GM19099 (cell line): ENCODE results near the gene GAPDHS.

Experiments used
- POLR2A ChIP-seq: IDR thresholded peaks from 3 replicates; pipeline ENCODE4 v1.6.1; 2011; ENCODE audit warnings: low read depth; ENCODE audit not compliant: insufficient read length; ENCODE audit errors: extremely low read depth

The GAPDHS gene

DNA sequence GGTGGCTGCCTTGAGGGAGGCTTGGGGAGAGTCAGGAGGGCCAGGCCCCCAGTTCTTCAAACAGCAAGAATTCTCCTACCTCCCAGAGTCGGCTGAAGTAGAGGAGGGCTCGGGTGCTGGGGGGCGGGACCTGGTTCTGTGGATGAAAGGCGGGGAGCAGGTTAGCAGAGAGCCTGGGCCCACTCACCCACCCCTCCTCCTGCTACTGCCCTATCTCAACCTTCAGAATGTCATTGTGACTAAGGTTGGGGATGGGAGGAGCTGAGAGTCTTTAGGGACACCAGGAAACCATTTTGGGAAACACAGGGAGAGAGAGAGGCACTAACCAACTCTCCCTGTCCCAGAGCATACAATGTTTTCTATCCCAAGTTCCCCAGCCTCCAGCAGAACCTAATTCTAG, 30.5 kb upstream of the GAPDHS start:
- no peak for TF ChIP-seq POLR2A

- TF ChIP-seq POLR2A: no peak
Observed at GRCh38 chr19:35506011-35506410, 27.2 kb upstream of the GAPDHS start.

DNA sequence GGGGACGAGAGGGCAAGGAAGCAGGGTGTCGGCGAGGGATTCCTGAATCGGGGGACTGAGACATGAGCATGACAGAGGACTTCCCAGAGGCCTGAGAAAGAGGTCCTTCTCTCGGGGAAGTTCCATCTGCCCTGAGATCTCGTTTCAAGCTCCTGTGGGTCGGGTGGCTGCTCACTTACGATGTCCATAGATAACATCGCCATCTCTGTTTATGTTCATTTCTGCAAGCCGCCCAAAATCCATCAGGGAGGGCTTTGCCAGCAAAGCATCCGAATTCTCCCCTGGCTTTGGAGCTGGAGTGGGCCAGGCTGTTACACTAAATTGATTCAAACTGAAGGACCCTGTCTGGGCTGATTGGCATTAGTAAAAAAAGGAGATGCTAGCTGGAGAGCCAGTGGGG, 25.7 kb upstream of the GAPDHS start:
- TF ChIP-seq POLR2A: no peak

DNA sequence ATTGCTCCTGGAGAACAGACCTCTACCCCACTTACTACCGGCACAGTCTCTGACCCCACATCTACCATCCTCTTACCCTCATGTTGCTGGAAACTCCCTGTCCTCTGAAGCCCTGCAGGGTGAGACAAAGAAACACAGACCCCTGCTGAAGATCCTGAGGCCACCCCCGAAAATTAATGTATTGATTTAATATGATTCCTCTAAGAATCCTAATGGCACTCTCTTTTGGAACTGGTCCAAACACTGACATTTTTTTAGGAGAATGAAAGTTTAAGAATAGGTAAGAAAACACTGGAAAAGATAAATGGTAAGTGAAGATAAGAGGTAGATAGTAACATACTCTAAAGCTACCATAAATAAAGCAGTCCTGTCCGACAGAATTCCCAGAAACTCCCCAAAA, 25.1 kb upstream of the GAPDHS start:
- TF ChIP-seq POLR2A: no peak

DNA sequence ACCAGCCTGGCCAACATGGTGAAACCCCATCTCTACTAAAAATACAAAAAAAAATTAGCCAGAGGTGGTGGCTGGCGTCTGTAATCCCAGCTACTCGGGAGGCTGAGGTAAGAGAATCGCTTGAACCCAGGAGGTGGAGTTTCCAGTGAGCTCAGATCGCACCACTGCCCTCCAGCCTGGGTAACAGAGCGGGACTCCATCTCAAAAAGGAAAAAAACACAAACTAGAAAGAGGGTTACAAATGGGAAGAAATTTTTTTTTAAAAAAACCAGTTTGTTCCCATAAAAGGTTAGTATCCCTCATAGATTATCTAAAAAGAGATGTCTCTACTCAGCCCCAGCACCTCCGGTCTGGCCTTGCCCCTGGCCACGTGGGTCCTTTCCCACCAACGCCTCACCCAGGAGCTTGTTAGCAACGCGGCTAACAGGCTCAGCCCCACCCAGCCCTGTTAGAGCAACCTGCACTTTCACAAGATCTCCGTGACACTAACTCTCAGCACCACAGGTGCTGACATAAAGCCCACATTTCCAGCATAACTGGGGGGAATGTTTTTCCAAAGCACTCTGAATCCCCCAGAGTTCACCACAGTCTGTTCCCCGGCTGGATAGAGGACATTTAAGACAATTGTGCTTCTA, 24.1 kb upstream of the GAPDHS start:
- no peak for TF ChIP-seq POLR2A

- no peak for TF ChIP-seq POLR2A
Observed at GRCh38 chr19:35509861-35510625, 23.2 kb upstream of the GAPDHS start.

- TF ChIP-seq POLR2A: no peak
Observed at GRCh38 chr19:35510626-35510964, 22.7 kb upstream of the GAPDHS start.

DNA sequence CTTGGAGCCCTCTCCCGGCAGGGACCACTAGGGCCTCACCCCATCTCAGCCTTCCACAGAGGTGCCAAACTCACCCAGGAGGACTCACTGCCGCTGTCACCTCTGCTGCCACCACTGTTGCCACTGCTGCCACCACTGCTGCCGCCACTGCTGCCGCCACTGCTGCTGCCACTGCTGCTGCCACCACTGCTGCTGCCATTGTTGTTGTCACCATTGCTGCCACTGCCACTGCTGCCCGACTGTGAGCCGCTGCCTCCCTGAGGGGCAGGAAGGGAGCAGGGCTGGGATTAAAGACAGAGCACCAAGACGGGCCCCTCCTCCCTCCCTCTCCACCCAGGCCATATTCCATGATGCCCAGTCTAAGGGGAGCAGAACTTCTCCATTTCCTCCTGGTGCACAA, 21.9 kb upstream of the GAPDHS start:
- TF ChIP-seq POLR2A: no peak

DNA sequence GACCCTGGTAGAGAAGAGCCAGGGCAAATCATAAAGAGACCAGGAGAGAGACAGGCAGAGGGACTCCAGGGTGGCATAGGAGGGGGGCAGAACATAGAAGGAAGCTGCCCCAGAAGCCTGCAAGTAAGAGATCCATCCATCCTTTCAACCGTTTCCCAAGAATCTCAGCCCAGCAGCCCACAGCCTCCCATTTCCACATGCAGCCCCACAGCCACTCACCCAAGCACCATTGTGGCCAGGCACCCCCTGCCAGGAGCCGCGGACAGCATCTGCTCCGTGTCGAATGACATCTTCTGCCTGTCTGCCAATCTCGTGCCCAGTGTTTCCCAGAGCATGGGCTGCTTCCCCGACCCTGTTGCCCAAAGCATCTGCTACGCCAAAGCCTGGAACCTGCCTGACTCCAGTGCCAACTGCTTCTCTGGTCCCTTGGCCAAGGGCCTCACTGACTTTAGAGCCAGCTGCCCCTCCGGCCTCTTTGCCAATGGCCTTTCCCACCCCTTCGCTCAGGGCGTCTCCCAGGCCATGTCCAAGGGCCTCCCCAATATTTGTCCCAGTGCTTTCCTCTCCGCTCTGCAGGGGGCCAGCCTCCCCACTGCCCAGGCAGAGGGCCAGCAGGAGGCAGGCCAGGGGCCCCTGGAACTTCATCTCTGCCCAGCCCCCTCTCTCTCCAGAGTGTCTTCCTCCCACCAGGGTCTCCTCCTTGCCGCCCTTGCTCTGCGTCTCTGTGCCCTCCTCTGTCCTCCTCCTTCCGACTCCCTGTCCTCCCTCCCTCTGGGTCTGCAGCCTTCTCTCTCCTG, 20.2 kb upstream of the GAPDHS start:
- no peak for TF ChIP-seq POLR2A

- TF ChIP-seq POLR2A: no peak
Observed at GRCh38 chr19:35513628-35514281, 19.5 kb upstream of the GAPDHS start, which contains the start of gene DMKN. DMKN (minus strand) TSS chr19:35513649; CDS start chr19:35513475, 174 bp downstream.

DNA sequence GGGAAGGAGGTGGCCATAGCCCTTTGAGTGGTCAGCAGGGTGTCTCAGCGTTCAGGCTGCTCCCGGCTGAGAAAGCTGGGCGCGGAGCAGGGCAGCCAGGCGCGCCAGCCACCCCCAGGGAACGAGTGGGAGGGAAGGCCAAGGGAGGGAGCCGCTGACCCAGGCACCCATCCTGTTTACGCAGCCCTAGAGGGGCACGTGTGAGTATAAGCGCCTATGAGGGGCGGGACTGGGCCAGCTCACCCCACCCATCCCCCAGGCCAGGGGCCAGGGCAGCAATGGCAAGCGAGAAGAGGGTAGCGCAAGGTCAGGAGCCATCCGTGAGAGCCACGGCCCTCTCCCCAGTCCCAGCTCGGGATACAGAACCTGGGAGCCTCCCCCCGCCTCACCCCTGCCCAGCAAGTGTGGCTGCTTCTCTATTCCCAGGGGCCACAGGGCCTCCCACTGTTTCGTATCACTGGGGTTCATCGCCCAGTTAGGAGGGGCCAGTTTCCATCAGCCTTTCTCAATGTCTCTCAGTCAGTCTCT, 18.9 kb upstream of the GAPDHS start:
- TF ChIP-seq POLR2A: no peak

DNA sequence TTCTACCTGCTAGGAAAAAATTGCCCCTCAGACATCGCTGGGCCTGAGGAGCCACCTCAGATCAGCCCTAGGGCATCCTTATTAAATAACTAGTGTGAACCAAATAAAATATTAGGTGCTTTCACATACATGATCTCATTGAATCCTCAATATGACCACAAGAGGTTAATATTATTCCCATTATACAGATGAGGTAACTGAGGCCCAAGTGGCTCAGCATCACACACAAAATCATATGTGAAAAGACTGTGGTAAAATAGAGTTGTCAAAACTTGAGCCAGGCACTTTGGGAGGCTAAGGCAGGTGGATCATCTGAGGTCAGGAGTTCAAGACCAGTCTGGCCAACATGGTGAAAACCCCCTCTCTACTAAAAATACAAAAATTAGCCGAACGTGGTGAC, 16.9 kb upstream of the GAPDHS start:
- no peak for TF ChIP-seq POLR2A

DNA sequence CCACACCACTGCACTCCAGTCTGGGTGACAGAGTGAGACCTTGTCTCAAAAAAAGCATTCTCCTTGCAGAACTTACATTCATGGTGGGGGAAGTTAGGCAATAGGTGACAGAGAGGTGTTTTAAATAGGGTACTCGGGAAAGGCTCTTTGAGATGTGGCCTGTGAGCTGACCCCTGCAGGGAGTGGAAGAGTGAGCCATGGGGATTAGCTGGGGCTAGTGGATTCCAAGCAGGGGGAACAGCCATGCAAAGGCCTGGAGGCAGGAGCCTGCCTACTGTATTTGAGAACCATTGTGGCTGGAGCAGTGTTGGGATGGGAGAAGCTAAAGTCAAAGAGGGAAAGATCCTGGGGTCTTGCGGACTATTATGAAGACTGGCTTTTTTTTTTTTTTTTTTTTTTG, 15.9 kb upstream of the GAPDHS start:
- no peak for TF ChIP-seq POLR2A

DNA sequence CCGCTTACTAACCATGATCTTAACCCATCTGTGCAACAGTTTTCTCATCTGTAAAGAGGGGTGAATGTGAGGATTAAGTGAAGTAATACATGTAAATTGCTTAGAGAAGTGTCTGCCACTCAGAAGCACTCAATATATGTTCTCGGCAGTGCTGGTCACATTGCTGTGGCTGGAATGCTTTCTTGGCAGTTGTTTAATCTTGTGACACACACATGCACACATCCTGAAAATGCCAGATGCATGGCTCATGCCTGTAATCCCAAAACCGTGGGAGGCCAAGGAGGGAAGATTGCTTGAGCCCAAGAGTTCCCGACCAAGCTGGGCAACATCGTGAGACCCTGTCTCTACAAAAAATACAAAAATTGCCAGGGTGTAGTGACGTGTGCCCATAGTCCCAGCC, 14.9 kb upstream of the GAPDHS start:
- TF ChIP-seq POLR2A: no peak

GRCh38 chr19:35519291-35519690, 14.0 kb upstream of the GAPDHS start:
- TF ChIP-seq POLR2A: no peak
